SK-N-SH (cell line): ENCODE measurements around the gene SNRPN.

Experiments
- CTCF ChIP-seq: fragments of 200-600 bp; sonication (generic); IDR thresholded peaks from 2 replicates; pipeline ENCODE4 v1.6.1; 2017; ENCODE audit warnings: antibody characterized with exemption, mild to moderate bottlenecking, moderate library complexity
- RFX5 ChIP-seq: IDR thresholded peaks from 2 replicates; pipeline ENCODE4 v1.6.1; 2012; ENCODE audit warnings: mild to moderate bottlenecking, improper control_type of control experiment, low read length
- TF ChIP-seq, protein P1 (sequence below): fragments of 150-350 bp; IDR thresholded peaks from 2 replicates; pipeline ENCODE4 v1.6.1; 2017; ENCODE audit warnings: antibody characterized with exemption, low read length, low read depth, borderline replicate concordance

GRCh38 chr15:24971772-24972171, 17.0 kb downstream of the SNRPN start:
- no peak for TF ChIP-seq CTCF
- TF ChIP-seq, protein P1, sequence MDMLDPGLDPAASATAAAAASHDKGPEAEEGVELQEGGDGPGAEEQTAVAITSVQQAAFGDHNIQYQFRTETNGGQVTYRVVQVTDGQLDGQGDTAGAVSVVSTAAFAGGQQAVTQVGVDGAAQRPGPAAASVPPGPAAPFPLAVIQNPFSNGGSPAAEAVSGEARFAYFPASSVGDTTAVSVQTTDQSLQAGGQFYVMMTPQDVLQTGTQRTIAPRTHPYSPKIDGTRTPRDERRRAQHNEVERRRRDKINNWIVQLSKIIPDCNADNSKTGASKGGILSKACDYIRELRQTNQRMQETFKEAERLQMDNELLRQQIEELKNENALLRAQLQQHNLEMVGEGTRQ, result no peak
- no peak for TF ChIP-seq RFX5
